COLO668 (cell line): Measurements from ENCODE around the gene ECI2.
"Not testable (repeated sequence)": the region's sequence is repeated elsewhere in the genome, so short reads cannot be mapped to it uniquely, and the experiment has no call there.

Experiments
- DNase-seq: peaks from one replicate; lab custom pipeline; 2025; ENCODE audit not compliant: unreplicated experiment; lab: John Stamatoyannopoulos, UW

The ECI2 gene

DNA sequence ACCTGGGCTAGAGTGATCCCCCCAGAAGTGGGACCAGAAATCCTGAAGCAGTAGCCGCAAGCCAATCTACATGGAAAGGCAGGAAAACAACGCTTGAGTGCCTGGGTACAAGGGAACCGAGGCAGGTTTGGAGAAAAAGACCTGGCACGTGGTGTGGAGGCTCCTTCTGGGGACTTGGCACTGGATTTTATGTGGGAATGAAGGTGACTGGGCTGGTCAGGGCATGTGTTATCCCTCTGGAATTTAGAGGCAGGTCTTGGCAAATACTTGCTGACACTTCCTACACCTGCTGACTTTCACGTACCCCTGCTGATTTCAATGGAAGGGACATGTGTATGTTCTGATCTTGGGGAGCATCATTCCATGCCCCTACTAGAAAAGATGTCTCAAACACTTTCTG, 31.4 kb downstream of the ECI2 start:
- no peak for DNase-seq

DNA sequence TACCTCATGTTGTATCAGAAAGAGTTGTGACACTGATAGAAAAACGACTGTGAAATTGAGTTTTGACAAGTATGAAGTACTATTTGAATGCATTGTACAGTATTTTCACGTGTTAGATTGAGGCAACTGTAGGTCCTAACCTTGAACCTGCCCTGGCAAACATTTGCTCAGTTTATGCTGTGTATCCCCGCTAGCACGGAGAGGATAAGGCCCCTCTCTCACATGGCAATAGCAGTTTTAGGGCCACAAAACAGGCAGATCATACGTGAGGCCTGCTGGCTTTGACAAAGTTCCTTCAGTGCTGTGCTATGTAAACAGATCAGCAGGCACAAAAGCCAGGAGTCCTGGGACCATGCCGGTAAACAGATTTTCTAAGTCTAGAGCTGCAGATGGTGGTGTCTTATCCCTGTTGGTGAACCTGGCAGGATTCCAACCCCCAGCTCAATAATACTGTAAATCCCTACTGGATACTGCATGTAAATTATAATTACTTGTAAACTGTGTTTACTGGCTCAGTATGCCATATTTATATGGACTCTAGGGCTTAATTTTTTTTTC, 32.6 kb downstream of the ECI2 start:
- no peak for DNase-seq

DNA sequence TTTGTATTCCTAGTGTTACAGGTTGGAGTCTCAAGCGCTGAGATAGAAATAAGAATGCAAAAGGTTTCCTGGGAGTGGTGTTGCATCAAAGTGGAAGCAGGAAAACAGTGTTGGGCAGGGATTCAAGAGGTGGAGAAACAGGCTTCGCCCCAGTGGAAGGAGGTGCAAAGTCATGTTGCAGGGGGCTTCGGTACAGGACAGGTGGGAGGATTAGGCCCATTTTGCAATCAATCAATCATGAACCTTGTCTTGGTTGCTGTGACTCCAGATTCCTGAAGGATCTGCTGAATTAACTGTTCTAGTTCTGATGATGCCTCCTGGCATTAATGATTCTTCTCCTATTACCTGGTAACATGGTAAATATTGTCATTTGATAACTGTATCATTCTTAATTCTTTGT, 34.1 kb downstream of the ECI2 start:
- no peak for DNase-seq

DNA sequence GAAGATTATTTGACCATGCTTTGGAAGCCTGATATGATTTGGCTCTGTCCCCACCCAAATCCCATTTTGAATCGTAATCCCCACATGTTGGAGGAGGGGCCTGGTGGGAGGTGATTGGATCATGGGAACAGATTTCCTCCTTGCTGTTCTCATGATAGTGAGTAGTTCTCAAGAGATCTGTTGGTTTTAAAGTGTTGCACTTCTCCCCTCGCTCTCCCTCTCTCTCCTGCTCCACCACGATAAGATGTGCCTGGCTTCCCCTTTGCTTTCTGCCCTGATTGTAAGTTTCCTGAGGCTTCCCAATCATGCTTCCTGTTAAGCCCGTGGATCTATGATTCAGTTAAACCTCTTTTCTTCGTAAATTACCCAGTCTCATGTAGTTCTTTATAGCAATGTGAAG, 34.7 kb downstream of the ECI2 start:
- DNase-seq, result no peak

DNA sequence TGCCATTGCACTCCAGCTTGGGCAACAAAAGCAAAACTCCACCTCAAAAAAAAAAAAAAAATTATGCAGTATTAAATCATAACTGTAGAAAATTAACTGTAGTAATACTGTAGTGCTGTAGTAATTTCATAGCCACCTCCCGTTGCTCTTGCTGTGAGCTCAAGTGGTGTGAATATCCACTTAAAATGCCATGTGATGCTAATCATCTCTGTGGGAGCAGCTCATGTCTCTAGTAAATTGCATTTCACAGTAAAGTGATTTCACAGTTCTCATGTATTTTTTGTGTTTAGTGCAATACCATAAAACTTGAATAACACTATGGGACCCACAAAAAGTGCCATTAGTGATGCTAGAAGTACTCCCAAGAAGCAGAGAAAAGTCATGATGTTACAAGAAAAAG, 42.1 kb downstream of the ECI2 start:
- DNase-seq, result no peak

DNA sequence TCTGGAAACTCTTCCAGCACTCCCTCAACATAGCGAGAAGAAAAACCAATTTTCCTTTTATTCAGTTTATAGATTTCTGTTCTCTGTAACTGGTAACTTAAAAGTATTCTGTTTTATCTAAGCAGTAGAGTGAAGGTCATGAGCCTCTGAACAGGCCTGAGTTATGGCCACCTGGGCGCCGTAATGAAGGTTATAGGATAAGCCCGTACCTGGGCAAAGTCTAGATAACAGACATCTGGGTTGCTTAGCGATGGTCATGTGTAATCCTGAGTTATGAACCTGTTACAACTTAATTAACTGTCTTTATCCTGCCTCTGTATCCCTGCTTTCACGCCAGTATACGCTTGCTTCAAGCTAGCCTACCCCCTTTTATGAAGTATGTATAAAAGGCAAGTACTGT, 43.4 kb downstream of the ECI2 start:
- no peak for DNase-seq

DNA sequence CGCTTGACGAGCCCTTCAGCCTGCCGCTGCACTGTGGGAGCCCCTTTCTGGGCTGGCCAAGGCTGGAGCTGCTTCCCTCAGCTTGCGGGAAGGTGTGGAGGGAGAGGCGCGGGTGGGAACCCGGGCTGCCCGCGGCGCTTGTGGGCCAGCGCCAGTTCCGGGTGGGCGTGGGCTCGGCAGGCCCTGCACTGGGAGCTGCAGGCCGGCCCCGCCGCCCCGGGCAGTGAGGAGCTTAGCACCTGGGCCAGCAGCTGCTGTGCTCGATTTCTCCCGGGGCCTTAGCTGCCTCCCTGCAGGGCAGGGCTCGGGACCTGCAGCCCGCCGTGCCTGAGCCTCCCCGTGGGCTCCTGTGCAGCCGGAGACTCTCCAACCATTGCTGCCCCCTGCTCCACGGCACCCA, 45.3 kb downstream of the ECI2 start:
- not testable (repeated sequence) for DNase-seq

DNA sequence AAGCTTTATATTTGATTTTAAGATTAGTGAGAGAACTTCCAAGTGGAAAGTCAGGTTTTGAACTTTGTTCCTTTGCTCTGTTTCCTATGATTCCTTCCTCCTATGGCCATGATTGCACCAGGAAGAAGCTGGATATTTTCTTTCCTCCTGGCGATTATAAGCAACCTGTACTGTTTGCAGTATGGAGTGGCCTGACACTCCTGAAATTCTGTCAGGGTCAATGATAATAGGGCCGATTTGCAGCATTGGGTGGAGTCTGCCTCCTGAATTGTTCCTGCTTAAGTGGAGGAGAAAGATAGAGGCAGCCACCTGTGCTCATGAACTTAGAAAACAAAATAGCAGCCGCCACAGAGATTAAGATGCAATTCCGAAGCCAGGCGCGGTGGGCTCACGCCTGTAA, 46.7 kb downstream of the ECI2 start:
- DNase-seq, result no peak

DNA sequence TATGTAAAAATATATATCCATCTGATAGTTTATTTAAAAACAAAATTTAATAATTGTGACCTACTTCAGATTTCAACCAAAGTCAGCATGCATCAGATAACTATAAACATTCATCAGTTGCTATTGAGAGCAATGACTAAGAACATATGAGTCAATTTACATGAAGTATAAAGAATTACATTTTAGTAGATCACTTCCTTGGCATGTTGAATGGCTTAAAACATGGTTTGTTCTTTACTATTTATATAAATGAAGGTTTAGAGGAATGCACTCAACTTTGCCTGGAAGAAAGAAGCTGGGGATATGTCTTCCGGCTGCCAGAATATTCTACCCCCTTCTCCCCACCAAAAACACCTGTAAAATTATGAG, 50.1 kb downstream of the ECI2 start:
- no peak for DNase-seq

DNA sequence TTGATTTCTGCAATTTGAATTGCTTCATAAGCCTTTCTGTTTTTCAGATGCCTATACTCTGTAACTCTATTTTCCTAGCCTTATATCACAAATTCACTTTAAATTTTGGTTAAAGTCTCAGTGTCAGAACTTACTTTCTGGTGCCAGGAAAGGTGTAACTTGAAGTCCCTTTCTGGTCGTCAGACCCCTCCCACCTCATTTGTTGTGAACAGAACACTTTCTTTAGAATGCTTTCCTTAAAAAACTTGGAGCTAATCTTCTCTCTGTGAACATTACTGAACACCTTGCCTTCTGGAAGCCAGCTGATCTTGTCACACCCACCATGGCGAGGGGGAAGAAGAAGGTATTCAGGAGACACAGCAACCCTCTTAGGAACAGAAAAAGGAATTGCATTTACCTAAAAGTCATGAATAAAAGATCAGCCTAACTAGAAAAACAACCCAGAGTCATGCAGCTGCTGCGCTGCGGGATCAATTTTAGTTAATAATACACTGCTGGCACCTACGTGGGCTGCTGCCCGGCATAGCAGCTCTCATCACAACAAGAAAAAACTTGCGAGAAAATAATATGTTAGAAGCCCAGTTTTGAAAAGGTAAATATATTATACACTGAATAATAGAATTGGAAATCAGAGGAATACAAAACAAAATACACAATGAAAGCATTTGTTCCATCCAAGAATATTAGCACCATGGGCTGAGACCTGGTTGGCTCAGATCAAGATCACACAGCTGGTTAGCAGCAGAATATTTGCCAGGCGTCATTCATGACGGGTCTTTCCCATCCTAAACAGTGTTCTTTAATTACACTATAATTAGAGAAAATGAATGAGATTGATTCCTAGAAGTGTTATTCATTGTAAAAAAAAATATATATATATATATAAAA, 50.7 kb downstream of the ECI2 start:
- DNase-seq, result no peak

DNA sequence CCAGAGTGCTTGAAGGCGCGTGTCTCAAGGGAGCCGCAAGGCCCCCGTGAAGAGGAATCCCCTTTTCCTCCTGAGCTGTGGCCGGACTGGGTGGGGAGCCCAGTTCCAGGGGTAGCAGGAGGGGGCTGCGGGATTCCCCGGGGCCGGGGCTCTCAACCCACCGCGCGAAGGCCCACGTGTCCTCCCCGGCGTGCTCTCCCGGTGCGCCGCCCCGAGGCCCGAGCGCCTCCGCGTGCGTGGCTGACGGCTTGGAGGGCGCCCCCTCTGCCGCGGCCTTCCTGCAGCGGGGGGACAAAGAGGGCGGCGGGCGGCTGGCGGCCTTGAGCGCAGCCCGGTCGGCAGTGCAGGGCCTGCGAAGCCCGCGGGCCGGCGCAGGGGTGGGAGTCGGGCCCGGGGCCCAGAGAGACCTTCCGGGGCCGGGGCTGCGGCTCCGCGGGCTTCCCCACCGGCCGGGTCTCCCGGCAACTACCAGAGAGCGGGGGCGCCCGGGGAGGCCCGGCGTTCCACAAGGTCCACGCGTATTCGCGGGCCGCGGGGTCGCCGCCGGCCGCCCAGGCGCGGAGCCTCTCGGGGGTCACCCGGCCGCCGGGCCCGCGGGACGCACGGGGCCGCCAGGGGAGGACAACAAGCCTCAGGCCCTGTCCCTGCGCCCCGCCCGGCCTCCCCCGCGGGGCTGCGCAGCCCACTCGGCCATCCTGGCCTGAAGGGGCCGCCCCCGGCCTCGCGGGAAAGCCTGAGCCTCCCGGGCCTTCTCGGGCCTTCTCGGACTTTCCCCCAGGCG, 56.5 kb downstream of the ECI2 start, which contains the start of gene FAM217A:
TSS of gene FAM217A (minus strand) at position 447 of the 781 bp plus-strand sequence. CDS start 1,723 bp downstream, outside the sequence.
- no peak for DNase-seq

DNA sequence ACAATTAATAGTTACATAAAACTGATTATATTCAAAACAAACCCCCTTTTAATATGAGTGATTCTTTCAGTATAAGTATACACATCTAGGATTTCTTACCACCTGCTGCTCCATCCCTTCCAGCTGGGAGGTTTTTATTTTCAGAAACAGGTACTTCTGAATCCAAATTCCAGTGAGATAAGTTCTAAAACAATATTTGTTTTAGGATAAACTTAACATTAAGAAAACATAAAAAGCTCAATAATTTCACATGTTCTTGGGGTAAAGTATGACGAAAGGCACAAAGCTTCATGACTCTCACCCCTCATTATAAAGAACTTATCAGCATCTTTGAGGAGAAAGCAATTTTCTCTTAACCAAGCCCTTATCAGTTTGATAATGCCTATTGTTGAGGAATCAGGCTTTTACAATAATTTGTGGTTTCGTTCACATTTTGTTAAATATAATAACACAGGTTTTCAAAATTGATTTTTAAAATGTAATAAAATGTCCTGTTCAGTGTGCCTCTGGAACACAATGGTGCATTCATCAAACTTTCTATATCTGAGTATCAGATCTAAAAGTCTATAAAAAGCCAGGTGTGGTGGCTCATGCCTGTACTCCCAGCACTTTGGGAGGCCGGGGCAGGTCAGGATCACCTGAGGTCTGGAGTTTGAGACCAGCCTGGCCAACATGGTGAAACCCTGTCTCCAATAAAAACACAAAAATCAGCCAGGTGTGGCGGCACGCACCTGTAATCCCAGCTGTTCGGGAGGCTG, 60.7 kb downstream of the ECI2 start:
- DNase-seq, result no peak

DNA sequence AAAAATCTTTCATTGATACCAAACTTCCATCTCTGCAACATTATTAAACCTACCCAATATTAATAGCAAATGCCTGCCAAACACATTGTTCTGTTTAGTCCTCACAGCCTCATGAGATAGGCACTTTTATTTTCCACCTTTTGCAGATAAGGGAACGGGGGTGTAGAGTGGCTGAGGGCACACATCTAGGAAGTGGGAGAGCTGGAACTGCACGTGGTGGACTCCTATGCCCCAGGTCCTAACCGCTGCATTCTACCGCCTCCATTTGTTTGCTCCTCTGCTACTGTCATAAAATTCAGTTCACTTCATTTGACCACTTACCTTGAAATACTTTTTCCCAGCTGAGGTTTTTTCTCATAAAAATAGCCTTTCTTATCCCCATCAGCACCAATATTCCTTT, 64.0 kb downstream of the ECI2 start:
- no peak for DNase-seq

DNA sequence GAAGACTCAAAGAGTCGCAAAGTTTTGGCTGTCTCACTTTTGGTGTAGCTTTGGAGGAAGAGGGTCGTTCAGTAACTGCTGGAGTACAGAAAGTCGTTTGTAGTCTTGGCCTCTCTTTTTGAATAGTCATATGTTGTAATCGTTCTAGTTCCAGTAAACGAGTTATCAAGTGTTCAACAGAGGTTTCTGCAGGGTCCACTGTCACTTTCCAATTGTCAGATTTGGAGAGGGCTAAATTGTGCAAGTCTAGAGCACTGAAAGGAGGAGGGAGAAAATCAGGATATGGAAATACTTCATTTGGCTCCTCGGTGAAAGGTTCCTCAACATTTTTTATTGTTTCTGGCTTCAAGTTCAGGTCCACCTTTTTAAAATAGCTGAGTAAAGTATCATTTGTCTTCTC, 66.2 kb downstream of the ECI2 start:
- no peak for DNase-seq

DNA sequence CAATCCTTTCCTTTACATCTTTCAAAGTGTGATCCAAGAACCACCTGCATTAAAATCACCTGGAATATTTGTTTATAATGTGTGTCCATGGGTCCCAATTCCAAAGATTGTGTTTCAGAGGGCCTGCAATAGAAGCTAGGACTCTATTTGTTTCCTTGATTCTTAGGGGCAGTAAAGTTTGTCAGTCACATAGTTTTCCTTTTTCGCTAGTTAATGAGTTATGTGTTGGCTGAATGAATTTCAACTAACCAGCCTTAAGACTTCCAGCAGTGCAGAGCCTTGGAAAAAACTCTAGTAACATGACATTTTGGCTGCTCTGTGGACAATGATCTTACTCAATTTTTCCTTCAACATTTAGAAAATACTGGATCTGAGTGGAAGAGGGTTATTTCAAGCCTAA, 67.7 kb downstream of the ECI2 start:
- DNase-seq, result no peak

DNA sequence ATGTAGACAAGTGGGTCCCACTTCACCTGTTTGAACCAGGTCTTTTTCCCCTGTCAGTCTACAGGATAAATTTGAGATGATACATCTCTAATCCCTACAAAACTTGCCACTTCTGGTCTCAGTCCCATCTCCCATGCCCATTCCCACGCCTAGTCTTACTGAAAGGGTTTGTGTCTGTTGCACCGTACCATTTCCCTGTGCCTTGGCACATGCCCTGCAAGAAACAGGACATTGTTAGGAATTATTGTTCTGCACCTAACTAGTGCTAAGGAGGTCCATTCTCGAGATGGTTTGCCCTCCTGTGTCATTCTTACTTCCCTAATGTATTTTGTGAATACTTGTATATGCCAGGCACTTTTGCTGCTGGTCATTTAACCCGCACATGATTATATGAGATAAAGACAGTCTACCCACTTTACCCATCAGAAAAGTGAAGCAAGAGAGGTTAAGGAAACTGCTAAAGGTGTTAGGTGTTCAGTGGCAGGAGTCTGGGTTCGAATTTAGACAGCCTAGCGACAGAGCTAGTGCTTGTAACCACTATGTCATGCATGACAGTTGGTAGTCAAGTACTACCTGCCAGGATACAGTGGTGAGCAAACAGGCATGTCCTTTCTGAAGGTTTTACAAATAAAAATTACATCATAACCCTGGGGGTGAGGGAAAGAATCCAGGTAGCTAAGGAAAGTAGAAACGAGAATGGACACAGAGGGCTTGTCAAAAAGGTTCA, 69.2 kb downstream of the ECI2 start:
- DNase-seq, result no peak
